NCI-H2107 treated with DMSO at 0.1 percent for 48 hours (cell line): ENCODE data around the gene NR6A1.

Experiments
- DNase-seq: peaks from one replicate; lab custom pipeline; 2025; ENCODE audit not compliant: unreplicated experiment; lab: John Stamatoyannopoulos, UW

NR6A1 gene

DNA sequence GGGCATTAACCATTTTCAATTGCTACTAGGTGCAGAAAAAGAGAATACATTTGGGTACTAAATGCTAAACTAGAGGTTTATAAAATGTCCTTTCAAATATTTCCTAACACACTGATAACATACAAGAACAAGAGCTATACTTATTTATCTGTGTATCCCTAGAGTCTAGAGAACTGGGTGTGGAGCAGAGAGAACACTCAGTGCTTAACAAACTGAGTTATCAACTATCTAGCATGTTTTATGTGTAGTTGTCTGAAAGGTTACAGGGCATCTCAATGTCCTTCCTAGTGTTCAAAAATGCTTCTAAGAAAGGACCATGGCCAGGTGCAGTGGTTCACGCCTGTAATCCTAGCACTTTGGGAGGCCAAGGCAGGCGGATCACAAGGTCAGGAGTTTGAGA lies 40.3 kb downstream of the NR6A1 start:
- DNase-seq: no peak

- no peak for DNase-seq
These were observed 44.2 kb downstream of the NR6A1 start for GRCh38 chr9:124726886-124727285.

GRCh38 chr9:124725068-124725452 lies 46.1 kb downstream of the NR6A1 start:
- no peak for DNase-seq

DNA sequence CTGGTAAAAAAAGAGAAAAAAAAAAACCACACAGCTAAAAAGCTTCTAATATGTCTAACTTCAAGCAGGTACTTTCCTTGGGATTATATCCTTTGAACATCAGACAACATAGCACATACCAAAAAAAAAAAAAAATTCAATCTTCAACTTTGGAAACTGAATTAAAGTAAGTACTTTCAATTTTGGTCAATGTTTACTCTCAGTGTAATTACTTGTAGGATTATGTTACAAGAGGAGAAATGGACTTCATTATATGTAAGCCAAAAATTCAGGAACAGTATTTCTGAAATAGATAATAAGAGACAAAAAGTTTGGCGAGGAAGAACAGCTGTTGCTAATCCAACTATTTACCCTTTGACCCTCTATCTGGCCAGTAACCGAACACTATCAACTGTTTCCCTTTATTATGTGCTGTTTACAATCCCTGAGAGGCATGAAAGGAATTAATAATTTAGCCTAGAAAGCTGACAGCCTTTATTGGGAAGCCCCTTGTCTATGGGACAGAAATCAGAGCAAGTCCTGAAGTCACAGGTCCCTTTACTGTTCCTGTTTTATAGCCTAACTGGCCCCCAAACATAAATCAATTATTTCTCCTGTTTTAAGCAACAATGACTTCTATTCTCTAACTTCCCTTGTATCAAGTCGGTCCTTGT lies 46.6 kb downstream of the NR6A1 start:
- no peak for DNase-seq

DNA sequence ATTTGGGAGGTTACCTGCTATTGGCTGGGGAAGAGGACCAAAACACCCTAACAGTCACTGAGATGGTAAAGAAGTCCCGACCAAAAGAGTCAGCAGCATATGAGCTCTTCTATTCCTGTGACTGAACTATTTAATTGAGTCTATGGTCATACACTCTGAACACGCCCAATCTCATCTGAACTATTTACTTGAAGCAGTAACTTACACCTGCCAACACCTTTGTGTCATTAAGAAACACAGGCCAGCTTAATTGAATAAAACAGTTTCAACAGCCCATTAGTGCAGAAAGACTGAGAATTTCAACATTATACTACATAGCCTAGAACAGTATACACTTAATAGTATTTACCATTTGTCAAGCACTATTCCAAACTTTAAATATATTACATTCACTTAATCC lies 47.8 kb downstream of the NR6A1 start:
- DNase-seq: peak; percentile 27

- DNase-seq: no peak
These were observed 49.8 kb downstream of the NR6A1 start for GRCh38 chr9:124721109-124721906.

DNA sequence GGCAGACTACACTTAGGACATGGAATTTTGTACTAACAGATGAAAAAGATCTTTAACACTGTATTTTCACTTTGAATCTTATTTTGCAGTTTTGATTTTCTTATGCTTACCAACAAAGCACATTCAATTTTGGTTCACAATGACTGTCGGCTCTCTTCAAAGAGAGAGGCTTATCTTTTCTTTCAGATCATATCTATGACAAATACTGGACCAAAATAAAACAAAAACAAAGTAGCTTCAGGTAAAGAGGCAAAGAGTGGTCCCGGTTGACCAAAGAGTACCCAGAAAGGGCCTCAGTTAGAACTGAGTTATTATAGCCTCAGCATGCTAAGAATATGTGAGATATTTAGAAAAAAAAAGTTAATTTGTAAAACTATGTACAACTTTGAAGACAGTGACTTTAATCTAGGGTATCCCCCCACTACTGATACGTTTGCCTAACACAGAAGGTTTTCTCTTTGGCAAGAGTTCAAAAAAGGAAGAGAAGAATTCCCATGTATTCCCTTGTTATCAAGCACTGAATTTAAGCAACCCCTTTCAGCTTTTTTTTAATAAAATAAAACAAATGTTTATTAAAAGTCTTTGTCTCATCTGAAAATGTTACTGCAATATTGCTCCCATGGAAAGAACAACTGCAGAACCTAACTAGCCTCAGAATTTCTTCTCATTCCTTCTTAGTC lies 50.5 kb downstream of the NR6A1 start:
- DNase-seq: no peak

- no peak for DNase-seq
These were observed 52.2 kb downstream of the NR6A1 start for GRCh38 chr9:124718928-124719327.

DNA sequence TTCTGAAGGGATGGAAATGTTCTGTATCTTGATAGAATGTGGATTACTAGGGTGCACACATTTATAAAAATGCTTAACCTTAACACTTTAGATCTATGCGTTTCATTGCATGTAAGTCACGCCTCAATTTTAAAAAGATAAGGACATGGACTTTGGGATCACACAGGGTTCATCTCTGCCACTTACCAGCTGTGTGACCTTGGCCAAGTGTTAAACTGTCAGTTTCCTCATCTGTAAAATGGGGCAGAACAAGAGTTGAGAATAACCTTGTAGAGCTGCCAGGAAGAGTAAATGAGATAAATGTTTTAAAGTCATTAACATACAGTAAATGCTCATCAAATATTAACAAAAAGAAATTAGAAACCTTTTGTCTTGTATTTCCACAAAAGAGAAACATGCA lies 53.5 kb downstream of the NR6A1 start:
- no peak for DNase-seq

- no peak for DNase-seq
These were observed 54.3 kb downstream of the NR6A1 start for GRCh38 chr9:124716808-124717207.

GRCh38 chr9:124710766-124711165 lies 60.3 kb downstream of the NR6A1 start:
- no peak for DNase-seq

GRCh38 chr9:124709292-124709690 lies 61.8 kb downstream of the NR6A1 start:
- no peak for DNase-seq

GRCh38 chr9:124708633-124709291 lies 62.3 kb downstream of the NR6A1 start:
- DNase-seq: no peak

- no peak for DNase-seq
These were observed 63.0 kb downstream of the NR6A1 start for GRCh38 chr9:124708074-124708473.

DNA sequence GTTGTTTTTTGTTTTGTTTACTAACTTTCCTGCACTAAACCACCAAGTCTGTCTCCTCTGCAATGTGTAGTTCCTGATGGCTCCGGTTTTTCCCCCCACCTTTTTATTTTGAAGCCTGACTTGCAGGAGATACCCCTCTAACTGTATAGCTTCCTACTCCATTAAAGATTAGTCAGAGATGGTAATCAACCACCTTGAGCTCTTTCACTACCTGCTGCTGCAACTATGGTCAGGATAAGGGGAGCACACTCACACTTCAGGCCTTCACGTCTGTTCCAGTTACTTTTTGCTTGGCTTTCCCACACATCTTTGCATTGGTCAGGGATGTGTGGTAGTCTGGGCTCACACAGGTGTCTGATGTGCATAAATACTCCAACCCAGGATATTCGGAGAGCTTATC lies 63.4 kb downstream of the NR6A1 start:
- DNase-seq: no peak

DNA sequence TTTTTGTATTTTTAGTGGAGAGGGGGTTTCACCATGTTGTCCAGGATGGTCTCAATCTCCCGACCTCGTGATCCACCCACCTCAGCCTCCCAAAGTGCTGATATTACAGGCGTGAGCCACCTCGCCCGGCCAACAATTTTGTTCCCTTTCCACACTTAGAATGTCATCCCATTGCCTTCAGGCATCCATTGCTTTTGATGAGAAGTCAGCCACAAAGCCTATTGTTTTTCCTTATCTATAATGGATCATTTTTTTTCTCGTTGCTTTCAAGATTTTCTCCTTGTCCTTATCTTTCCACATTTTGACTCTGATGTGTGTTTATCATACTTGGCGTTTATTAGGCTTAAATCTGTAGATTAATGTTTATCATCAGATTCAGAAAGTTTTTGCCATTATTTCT lies 64.4 kb downstream of the NR6A1 start:
- DNase-seq: no peak

- DNase-seq: no peak
These were observed 71.5 kb downstream of the NR6A1 start for GRCh38 chr9:124699575-124699974.

DNA sequence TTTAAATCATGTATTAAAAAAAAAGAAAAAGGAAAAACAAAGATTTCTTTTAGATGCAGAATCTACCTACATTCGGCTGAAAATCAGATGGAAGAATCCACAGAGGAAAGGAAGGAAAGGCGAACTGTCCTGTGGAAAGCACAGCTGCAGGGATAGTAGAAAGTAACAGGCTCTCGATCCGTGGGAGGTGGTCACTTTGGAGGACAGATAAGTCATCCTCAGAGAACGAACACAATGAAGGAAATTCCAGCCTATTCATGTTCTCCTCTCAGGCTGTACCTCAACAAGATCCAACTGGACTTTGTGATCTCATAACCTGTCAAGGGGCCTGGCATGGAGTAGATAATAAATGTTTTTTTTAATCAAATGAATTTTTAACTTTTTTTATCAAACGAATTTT lies 72.8 kb downstream of the NR6A1 start:
- no peak for DNase-seq

GRCh38 chr9:124697326-124698200 lies 73.5 kb downstream of the NR6A1 start:
- DNase-seq: no peak

DNA sequence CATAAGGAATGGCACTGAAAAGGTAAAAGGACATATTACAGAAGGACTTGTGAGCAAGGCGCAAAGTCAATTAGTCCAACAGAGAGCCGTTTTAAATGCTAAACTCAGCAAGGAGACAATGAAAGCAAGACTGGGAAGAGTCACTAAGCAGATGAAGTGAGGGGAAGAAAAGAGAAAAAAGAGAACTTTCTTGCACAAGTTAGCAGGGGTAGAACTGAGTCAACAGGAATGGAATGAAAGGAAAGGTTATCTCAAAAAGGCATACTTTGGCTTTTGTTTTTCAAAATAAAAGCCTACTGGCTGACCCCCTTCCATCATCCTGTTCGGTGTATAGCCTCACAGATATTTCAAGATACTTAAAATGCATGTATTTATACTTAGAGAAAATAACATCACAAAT lies 75.0 kb downstream of the NR6A1 start:
- no peak for DNase-seq
